NCI-H1694 treated with DMSO at 0.1 percent for 48 hours (cell line): ENCODE results near the gene DNAJB13.

Experiments used
- DNase-seq: peaks from one replicate; lab custom pipeline; 2025; lab: John Stamatoyannopoulos, UW

DNAJB13 gene

DNA sequence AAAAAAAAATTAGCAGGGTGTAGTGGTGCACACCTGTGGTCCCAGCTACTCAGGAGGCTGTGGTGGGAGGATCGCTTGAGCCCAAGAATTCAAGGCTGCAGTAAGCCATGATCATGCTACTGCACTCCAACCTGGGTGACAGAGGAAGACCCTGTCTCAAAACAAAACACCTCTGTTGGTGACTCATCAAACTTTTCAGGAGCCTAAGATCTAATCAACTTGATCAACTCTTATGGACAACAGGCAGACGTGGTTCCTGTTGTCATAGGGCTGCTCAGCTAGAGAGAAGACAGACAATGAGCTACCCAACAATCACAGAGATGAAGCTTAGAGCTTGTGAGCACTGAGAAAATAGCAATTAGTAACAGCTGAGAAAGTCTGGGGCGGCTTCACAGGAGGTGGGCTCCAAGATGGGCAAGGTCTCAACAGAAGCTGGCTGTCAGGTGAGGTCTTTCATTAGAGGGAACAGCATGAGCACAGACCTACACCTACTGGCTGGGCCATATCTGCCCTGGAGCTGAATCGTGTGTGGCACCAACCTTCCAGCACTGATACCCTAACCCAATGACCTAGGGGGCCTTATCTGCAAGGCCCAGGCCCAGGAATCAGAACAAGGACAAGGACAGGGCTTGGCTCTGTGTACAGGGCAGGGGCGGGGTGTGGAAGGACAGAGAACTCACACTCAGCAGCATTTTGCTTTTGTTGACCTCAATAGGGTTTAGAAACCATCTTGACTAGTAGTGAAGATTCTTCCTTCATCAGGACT lies 65.3 kb downstream of the DNAJB13 start:
- DNase-seq: no peak

DNA sequence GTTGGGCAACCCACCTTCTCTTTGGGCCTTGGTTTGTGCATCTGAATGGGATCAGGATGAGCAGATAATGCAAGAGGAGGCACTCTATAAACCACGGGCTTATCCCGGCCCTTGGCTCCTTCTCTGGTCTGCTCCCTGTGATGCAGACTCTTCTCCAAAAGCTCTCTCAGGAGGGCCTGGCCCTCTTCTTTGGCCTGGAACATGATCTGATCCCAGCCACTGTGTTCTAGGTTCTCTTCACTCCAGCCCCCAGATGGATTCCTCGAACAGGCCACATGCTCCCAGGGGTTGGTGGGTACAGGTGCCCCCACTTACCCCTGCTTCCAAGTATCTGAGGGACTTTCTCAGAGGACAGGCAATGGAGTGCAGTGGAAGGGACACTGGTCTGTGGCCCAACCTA lies 66.8 kb downstream of the DNAJB13 start:
- no peak for DNase-seq

DNA sequence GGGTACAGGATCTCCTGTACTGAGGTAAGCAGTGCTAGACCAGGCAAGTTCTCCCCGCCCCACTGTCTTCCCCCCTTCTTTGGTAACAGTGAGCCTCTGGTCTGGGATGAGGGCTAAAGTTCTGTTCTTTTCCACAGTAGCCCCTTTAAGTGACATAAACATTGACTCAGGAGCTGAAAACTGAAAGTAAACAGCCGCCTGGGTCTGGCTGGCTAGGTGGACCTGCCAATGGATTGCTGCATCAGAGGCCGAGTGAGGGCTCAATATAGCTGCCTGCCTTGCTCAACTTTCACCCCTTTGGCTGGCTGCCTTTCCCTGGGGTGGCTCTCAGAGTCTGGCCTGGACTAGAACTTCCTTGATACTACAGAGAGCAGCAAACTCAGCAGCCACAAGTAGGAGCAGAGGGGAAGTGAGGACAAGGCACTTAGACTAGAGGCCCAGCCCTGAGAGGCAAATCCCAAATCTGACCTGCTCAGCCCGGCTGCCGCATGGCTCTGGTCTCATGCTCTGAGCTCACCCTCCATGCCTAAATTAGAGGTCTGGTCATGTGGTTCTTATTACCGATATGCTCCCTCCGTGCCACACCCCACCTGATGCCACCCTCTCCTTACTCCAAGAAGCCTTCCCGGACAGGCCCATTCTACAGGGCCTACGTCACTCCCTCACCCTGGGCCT lies 67.6 kb downstream of the DNAJB13 start:
- DNase-seq: no peak

DNA sequence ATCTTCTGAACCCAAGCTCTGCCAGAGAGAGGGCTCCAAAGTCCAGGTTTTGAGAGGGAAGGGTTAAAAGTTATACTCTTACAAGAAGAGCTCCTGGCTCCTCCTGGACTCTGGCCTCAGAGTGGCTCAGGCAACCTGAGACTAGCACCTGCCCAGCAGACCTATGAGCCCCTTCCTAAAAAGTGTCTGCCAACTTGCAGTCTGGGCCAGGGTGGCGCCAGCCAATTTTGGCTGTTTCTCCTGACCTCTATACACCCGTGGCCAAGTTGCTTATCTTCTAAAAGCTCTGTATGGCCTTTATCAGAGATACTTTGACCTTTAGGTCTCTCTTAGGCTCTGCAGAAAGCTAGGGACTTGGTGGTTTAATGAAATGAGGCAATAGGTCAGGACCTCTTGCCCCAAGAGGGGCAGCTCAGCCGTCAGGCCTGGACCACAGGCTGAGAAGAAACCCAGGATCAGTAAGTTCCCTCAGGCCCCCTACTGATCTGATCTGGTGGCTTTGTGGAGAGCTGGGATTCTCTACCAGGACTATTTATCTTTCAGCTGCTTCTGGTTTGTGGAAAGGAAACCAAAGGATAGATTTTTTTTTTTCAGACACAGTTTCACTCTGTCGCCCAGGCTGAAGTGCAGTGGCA lies 68.4 kb downstream of the DNAJB13 start:
- DNase-seq: no peak

DNA sequence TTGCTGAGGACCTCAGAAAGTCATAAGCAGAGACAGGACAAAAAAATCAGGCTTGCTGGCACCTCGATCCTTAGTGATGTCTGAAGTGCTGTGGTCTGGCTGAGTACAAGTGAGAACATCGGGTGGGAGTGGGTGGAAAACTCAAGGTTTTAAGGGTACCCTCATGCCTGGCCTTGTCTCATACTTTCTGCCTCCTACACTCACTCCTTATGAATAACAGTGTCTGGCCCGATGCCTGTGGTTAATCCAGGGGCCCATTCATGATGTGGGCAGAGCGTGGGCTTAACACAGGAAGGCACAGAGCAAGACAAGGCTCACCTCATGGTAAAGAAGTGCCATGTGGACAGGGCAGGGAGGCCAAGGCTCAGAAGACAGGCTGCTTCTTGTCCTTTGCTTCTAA lies 69.0 kb downstream of the DNAJB13 start:
- DNase-seq: no peak
